Caki2 (cell line): ENCODE measurements around the gene ZNF84. TPM values are rescaled to one million over a fixed set of nuclear protein-coding genes. Genes with fewer than 3 reads are reported as not detected.

ENCODE experiments used
- DNase-seq: peaks from one replicate; pipeline ENCODE4 v3.0.0-alpha.2; 2015; ENCODE audit warnings: low read depth
- in situ Hi-C: cut with HindIII; loops from 2 replicates; pipeline ENCODE4 v1.10.0; 2016; ENCODE audit warnings: low sequenced_read_pairs, low pct_unique_long_range_greater_than_20kb, mixed read lengths
- total RNA-seq: library from RNA; depleted of rRNA; stranded (reverse); fragments of >200 nt; shearing (Covaris generic); gene quantifications from 2 replicates; pipeline ENCODE4 v1.2.3, GENCODE V29; 2014; ENCODE audit warnings: low replicate concordance; rRNA removed

ZNF84 gene
- total RNA-seq = 7.1 and 9.0 TPM in 2 replicates

DNA sequence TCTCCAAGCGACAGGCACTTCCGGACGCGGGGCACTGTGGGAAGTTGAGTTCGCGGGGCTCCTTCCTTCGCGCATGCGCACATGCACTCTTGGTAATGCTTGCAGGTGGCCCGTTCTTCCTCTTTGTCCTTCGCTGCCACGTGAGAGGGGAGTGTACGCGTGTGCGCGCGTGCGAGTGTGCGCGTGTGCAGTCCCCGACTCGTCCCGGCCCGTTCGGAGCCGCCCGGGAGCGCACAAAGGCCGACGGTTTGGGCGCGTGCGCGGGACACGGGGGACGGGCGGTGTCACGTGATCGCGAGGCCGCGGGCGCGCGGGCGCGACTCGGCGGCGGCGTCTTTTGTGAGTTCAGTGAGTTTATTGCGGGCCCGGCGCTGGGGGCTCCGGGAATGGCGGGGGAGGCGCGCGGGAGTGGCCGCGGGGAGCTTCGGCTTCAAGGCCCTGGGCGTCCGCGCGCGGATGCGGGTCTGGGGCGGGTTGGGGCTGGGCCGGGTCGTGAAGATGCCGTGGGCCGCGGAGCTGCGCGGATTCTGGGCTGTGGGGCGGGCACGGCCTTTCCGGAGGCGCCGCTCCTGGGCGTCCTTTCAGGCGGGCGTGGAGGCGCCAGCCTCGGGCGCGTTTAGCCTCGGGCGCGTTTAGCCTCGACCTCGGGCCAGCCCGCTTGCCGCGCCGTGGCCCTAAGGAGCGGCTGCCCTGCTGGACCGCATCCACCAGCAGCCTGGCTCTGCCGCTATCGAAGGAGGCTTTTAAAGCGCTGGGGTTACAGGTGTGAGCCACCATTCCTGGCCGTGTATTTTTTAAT lies at the start of gene ZNF84:
Gene ZNF84 (plus strand): TSS at position 303 of the 799 bp plus-strand sequence. CDS start 3,959 bp downstream, outside the sequence.
- in situ Hi-C loops = no loop called here
- peak; percentile 99 for DNase-seq

DNA sequence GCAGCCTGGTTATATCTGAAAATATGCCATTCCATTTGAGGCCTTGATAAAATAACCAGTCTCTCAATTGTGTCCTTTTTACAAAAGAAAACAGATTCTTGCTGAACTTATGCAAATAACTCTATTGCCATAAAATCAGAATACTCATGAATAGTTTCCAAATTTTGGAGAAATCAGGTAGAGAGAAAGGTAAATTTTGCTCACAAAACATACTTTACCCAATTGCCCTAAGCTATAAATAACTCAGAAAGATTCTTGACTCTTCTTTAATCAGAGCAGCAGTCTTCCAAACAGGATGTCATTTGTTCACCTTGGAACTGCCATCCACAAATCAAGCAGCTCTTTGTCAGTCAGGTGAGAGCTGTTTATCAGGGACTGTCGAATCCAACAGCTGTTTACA lies 38.6 kb upstream of the ZNF84 start:
- in situ Hi-C loops = no loop called here
- DNase-seq = peak; percentile 7

DNA sequence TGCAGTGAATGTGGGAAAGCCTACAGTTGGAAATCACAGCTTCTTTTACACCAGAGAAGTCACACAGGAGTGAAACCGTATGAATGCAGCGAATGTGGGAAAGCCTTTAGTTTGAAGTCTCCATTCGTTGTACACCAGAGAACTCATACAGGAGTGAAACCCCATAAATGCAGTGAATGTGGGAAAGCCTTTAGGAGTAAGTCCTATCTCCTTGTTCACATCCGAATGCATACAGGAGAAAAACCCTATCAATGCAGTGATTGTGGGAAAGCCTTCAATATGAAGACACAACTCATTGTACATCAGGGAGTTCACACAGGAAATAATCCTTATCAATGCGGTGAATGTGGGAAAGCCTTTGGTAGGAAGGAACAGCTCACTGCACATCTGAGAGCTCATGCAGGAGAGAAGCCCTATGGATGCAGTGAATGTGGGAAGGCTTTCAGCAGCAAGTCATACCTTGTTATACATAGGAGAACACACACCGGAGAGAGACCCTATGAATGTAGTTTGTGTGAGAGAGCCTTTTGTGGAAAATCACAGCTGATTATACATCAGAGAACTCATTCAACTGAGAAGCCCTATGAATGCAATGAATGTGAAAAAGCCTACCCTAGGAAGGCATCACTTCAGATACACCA lies 26.5 kb upstream of the ZNF84 start:
- in situ Hi-C loops = no loop called here
- peak; percentile 24 for DNase-seq

DNA sequence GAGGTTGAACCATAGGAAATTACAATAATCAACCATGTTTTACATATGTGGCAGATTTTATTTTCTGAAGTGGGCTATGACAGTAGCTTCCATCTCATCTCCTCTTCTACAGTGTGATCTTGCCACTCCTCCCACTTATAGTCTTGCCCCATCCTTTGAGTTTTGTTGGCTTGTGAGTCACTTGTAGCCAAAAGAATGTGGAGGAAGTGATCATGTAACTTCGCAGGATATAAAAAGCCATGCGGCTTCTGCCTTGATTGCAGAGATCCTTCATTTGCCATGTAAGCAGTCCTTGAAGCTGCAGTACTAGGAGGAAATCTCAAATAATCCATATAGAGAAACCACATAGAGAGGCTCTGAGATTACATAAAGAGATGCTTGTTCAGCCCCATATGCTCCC lies 13.7 kb upstream of the ZNF84 start:
- in situ Hi-C loops = no loop called here
- no peak for DNase-seq

DNA sequence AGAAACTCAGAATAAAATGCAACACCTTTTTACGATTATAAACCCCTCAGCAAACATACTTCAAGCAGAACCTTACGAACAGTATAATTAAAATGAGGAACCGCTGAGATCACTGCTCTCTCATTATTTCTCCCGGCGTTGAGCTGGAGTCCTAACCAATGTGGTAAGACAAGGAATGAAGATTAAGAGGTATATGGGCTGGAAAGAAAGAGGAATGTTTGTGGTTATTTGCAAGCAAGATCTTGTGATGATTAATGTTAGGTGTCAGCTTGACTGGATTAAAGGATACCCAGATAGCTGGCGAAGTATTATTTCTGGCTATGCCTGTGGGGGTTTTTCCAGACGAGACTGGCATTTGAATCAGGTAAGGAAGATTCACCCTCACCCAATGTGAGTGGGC lies 10.3 kb upstream of the ZNF84 start:
- DNase-seq = no peak
- in situ Hi-C loops = no loop called here

DNA sequence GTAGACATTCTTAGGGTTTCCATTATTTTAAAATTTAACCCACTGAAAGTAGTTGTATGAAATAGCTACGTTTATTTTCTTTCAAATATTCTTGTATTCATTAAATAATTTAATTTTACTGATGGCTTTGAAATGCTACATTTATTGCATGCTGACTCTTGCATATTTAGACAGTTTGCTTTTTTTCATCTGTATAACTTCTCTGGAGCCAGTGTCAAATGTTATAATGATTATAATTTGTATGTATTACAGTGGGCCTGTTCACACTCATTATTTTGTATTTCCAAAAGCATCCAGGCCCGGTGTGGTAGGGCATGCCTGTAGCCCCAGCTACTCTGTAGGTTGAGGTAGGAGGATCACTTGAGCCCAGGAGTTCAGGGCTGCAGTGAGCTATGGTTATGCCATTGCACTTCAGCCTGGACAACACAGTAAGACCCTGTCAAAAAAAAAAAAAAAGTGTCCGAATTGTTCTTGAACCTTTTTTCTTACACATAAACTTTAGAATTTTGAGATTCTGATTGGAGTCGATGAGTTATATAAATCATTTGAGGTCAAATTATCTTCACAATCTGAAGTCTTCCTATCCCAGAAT lies 905 bp downstream of the ZNF84 start:
- peak; percentile 12 for DNase-seq
- in situ Hi-C loops = no loop called here

DNA sequence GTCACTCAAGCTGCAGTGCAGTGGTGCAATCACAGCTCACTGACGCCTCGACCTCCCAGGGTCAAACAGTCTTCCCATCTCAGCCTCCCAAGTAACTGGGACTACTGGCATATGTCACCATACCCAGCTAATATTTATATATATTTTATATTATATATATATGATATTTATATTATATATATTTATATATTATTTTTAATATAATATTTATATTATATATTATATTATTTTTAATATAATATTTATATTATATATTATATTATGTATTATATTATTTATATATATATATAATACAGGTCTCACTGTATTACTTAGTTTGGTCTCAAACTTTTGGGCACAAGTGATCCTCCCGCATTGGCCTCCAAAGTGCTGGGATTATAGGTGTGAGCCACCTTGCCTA lies 9.4 kb downstream of the ZNF84 start:
- no peak for DNase-seq
- in situ Hi-C loops = no loop called here

DNA sequence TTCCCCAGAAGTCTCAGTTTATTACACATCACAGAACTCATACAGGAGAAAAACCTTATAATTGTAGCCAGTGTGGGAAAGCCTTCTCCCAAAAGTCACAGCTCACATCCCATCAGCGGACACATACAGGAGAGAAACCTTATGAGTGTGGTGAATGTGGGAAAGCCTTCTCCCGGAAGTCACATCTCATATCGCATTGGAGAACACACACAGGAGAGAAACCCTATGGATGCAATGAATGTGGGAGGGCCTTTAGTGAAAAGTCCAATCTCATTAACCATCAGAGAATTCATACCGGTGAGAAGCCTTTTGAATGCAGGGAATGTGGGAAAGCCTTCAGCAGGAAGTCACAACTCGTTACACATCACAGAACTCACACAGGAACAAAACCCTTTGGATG lies 20.1 kb downstream of the ZNF84 start:
- DNase-seq = peak; percentile 31
- in situ Hi-C loops = no loop called here

DNA sequence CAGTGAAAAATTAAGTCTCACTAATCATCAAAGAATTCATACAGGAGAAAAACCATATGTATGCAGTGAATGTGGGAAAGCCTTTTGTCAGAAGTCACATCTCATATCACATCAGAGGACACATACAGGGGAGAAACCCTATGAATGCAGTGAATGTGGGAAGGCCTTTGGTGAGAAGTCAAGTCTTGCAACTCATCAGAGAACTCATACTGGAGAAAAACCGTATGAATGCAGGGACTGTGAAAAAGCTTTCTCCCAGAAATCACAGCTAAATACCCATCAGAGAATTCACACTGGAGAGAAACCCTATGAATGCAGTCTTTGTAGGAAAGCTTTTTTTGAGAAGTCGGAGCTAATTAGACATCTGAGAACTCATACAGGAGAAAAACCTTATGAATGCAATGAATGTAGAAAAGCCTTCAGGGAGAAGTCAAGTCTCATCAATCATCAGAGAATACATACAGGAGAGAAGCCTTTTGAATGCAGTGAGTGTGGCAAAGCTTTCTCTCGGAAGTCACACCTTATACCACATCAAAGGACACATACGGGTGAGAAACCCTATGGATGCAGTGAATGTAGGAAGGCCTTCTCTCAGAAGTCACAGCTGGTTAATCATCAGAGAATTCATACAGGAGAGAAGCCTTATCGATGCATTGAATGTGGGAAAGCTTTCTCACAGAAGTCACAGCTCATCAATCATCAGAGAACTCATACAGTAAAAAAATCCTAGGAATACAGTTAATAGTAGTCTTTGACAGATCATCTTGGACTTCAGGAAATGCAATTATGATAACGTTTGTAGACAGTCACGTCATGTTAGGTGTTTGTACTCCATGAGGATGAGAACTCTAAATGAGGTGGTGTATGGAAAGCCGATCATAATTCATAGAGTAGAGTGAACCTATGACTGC lies 21.1 kb downstream of the ZNF84 start:
- DNase-seq = peak; percentile 47
- in situ Hi-C loops = no loop called here

DNA sequence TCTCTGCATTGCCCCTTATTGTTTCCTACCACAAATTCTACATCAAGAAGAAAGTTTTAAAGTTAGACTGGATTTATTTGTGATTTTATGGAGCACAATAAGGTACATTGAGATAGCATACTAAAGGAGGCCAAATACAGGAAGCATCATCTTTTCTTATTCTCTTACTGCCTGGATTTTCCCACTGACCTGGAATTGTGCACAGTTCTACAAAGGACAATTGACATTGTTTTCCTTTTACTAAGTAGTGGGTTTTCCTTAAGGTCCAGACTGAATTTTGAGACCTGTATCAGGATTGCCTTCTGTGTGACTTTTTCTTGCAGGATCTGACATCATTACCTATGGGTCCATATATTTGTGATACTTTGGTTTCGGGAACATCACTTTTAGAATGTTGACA lies 24.6 kb downstream of the ZNF84 start:
- in situ Hi-C loops = no loop called here
- DNase-seq = no peak

DNA sequence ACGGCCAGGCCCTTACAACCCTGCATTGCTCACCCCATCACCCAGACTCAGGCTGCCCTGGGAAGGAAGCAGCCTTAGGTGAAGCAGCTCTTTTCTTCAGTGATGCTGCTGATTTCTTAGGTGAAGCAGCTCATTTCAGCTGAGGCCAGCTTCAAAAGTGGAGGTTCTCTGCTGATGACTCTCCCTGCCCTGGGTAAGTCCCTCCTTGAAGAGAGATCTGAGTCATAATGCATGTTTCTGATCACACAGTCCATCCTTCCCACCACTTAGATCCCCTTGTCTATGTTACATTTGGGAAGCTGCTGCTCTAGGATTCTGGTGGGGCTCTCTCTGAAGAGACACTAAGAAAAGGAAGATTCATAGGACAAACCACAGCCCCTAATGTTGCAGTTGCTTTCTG lies 26.2 kb downstream of the ZNF84 start:
- no peak for DNase-seq
- in situ Hi-C loops = no loop called here

DNA sequence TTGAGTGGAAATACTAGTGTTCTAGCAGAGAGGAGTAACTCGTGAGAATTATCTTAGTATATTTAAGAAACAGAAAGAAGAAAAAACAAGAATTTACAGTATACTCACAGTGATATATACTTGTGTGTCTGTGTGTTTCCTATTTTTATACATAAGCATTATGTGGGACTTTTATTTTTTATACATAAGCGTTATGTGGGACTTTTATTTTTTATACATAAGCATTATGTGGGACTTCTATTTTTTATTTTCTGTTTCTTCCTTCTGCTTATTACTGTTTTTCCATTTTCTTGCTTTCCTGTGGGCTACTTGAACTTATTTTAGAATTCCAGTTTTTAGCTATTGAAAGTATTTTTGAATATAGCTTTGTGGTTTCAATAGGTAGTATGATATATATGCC lies 36.5 kb downstream of the ZNF84 start:
- no peak for DNase-seq
- in situ Hi-C loops = no loop called here

DNA sequence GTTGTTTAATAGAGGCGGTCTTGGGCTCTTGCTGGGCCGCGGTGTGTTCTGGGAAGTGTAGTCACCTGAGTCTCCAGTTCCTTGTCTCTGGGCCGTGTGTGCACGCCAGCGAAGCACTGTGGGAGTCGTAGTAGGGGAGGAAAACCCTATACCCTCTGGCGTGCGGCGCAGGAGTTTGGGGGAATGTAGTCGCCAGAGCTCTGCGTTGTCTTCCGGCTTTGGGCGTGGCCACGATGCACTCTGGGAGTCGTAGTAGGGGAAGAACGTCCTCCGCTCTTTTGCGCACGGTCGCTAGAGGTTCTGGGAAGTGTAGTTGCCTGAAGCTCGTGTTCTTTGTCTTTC lies 42.7 kb downstream of the ZNF84 start:
- in situ Hi-C loops = no loop called here
- peak; percentile 99 for DNase-seq

DNA sequence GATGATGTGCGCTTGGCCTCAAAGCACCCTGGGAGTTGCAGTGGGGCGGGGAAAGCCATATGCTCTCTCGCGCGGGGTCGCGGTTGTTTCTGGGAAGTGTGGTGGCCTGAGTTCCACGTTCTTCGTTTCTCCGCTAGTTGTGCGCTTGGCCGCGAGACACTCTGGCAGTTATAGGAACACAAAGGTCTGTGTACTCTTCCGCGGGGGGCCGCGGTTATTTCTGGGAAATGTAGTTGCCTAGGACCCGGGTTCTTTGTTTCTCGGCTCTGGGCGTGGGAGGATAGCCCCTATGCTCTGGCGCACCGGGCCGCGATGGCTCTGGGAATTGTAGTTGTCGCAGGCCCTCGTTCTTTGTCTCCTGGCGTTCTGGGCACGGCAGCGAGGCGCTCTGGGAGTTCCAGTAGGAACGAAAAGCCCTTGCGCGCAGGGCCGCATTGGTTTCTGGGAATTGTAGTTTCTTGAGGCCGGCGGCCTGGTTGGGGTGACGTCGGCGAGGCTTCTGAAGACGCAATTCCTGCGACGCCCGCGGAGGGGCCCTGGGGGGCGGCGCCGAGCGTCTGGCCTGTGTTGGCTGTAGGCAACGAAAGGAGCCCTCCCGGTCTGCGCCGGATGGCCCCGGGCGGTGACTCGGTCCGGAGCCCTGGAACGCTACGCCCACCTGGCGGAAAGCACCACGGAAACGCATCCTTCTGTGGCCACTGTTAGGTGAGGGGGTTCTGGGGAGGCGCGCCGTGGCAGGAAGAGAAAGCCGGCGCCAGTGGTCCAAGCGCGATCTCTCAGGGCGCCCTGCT lies 43.3 kb downstream of the ZNF84 start, which contains the start of gene ZNF140:
Gene ZNF140 (plus strand): TSS at position 556 of the 791 bp plus-strand sequence. CDS start 398 bp downstream, outside the sequence.
- in situ Hi-C loops = no loop called here
- peak; percentile 96 for DNase-seq

DNA sequence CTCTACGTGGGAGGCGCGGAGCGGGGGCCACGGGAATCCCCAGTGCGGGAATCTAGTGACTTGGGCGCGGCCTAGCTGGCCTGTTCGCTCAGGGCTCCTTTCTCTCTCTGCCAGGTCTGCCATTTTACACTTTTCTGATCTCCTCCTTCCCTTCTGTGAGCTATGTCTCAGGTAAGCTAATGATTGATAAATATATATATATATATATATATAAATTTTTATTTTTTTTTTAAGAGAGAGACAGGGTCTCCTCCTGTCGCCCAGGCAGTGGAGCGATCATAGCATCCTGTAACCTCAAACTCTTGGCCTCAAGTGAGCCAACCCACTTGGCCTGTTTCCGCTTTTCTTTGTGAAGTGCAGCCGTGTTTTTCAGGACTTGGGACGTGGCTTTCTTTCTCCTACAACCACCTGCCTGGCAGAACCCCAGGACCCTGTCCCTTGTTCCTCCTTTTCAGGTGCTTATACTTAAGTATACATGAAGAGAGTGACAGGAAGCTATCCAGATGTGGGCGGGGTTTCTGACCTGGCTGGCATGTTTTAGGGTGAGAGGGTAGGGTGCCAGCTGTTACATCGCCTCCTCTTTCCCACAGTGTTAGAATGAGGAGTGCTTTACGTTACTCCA lies 44.0 kb downstream of the ZNF84 start:
- peak; percentile 25 for DNase-seq
- in situ Hi-C loops = no loop called here

DNA sequence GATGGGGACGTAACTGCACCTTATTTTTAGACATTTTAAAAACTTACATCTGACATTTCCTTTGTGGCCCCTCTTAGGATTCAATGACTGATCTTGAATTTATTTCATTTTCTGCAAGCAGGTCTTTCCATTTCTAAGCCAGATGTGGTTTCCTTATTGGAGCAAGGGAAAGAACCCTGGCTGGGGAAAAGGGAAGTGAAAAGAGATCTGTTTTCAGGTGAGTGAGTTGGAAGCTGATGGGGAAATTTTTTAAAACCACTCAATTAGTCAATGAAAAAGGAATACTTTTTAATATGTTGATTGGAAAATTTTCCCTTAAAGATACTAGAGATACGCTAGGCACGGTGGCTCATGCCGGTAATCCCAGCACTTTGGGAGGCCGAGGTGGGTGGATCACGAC lies 46.0 kb downstream of the ZNF84 start:
- DNase-seq = no peak
- in situ Hi-C loops = no loop called here

DNA sequence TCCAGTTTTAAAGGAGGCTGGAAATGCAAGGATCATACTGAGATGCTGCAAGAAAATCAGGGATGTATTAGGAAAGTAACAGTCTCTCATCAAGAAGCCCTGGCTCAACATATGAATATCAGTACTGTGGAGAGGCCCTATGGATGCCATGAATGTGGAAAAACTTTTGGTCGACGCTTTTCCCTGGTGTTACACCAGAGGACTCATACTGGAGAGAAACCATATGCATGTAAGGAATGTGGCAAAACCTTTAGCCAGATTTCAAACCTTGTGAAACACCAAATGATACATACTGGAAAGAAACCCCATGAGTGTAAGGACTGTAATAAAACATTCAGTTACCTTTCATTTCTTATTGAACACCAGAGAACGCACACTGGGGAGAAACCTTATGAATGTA lies 68.3 kb downstream of the ZNF84 start:
- in situ Hi-C loops = no loop called here
- DNase-seq = peak; percentile 32
